Thymus (tissue), 11 donors: ENCODE data around the gene USP32. TPM values are rescaled to one million over a fixed set of nuclear protein-coding genes. Genes with fewer than 3 reads are reported as not detected.

Experiments used
- DNase-seq, 9 donors: peaks; one replicate each; pipeline ENCODE4 v3.0.0-alpha.2; 2013; ENCODE audit warnings: low spot score in 9 of 9, low read depth in 6 of 9, missing footprints in 1 of 9
- H3K27ac ChIP-seq, 2 donors: one replicate each; pipeline ENCODE4 v1.5.1; 2013; ENCODE audit warnings: control low read depth in 1 of 2, low read depth in 1 of 2, low read length in 1 of 2, mild to moderate bottlenecking in 1 of 2, moderate library complexity in 1 of 2
- H3K27me3 ChIP-seq, 2 donors: one replicate each; pipeline ENCODE4 v1.5.1; 2013; ENCODE audit warnings: low read length in 1 of 2; ENCODE audit not compliant: control insufficient read depth in 2 of 2, insufficient read depth in 1 of 2
- H3K36me3 ChIP-seq, 2 donors: one replicate each; pipeline ENCODE4 v1.5.1; 2013; ENCODE audit warnings: low read length in 1 of 2, mild to moderate bottlenecking in 1 of 2, moderate library complexity in 1 of 2; ENCODE audit not compliant: control insufficient read depth in 2 of 2, insufficient read depth in 2 of 2
- H3K4me1 ChIP-seq, 2 donors: one replicate each; pipeline ENCODE4 v1.5.1; 2013; ENCODE audit warnings: low read length in 2 of 2; ENCODE audit not compliant: control insufficient read depth in 2 of 2, insufficient read depth in 2 of 2
- H3K4me3 ChIP-seq, 2 donors: one replicate each; pipeline ENCODE4 v1.5.1; 2013; ENCODE audit warnings: low read length in 2 of 2, control low read depth in 1 of 2, mild to moderate bottlenecking in 1 of 2
- H3K9me3 ChIP-seq, 2 donors: one replicate each; pipeline ENCODE4 v1.5.1; 2013; ENCODE audit warnings: low read length in 1 of 2, mild to moderate bottlenecking in 1 of 2; ENCODE audit not compliant: control insufficient read depth in 2 of 2, insufficient read depth in 1 of 2
- WGBS: extraction: QIAGEN DNeasy Blood & Tissue Kit; methylation state at CpG from one replicate; pipeline ENCODE4 v1.1.7; 2013; 5-methylcytosine and 5-hydroxymethylcytosine counted together
- polyA plus RNA-seq: library from polyadenylated mRNA; stranded (reverse); fragments of 200-250 nt; gene quantifications from one replicate; pipeline ENCODE4 v1.2.3, GENCODE V29; 2013
- total RNA-seq: library from RNA; stranded (reverse); fragments of 120-200 nt; gene quantifications from one replicate; pipeline ENCODE4 v1.2.4, GENCODE V29; 2013
- donor health status: healthy.

The USP32 gene
- total and polyA plus RNA-seq, 2 donors = 10.0 to 26.4 TPM

- WGBS = 6% methylated on average over 81 of the region's 81 CpGs
- peaks cover 42 to 97% of the 10 kb centered on the region in 2 donors for H3K27me3 ChIP-seq
- no peak within 1 kb of the TSS for H3K27ac ChIP-seq
These were observed 242.0 kb downstream of the USP32 start, which contains the start of gene CA4 for GRCh38 chr17:60149691-60150582. CA4 (plus strand) TSS chr17:60149973; CDS start chr17:60150035, 62 bp downstream.

GRCh38 chr17:60148373-60148772 lies 243.6 kb downstream of the USP32 start:
- H3K4me3 ChIP-seq = no peak overlapping the region
- H3K27me3 ChIP-seq = peaks cover 46 to 97% of the 10 kb centered on the region in 2 donors
- H3K9me3 ChIP-seq = peaks cover 1 to 4% of the 10 kb centered on the region in 2 donors
- 68% methylated on average over 2 of the region's 2 CpGs for WGBS
- no peaks in the 10 kb centered on the region for H3K36me3 ChIP-seq
- H3K27ac ChIP-seq = no peak overlapping the region
- no peak for DNase-seq
- H3K4me1 ChIP-seq = peaks cover 2 to 4% of the 10 kb centered on the region in 2 donors

More at GRCh38 chr17:60149691-60150582, 242.0 kb downstream of the USP32 start, which contains the start of gene CA4:
- no peak for DNase-seq
- Histone ChIP-seq H3K4me1 (peaks cover 2 to 4% of the 10 kb centered on the region in 2 donors), H3K36me3 (no peaks in the 10 kb centered on the region), H3K4me3 (peak within 1 kb of the TSS in 1 of 2 donors; percentile 3), H3K9me3 (peaks cover 1 to 4% of the 10 kb centered on the region in 2 donors)

GRCh38 chr17:60147553-60148223 lies 244.2 kb downstream of the USP32 start:
- Histone ChIP-seq H3K4me3 (no peak overlapping the region), H3K27me3 (peaks cover 48 to 98% of the 10 kb centered on the region in 2 donors), H3K27ac (no peak overlapping the region), H3K9me3 (peaks cover 1 to 4% of the 10 kb centered on the region in 2 donors), H3K4me1 (peaks cover 4 to 6% of the 10 kb centered on the region in 2 donors), H3K36me3 (no peaks in the 10 kb centered on the region)
- WGBS = 92% methylated on average over 8 of the region's 8 CpGs
- no peak for DNase-seq

GRCh38 chr17:60146206-60146605 lies 245.7 kb downstream of the USP32 start:
- Histone ChIP-seq H3K4me1 (peaks cover 3 to 4% of the 10 kb centered on the region in 2 donors), H3K27me3 (peaks cover 52 to 98% of the 10 kb centered on the region in 2 donors)
- 88% methylated on average over 2 of the region's 2 CpGs for WGBS

GRCh38 chr17:60145006-60145935 lies 246.7 kb downstream of the USP32 start:
- 56% methylated on average over 17 of the region's 17 CpGs for WGBS
- no peak overlapping the region for H3K27ac ChIP-seq
- peaks cover 0 to 2% of the 10 kb centered on the region in 2 donors for H3K9me3 ChIP-seq
- H3K4me1 ChIP-seq = peaks cover 0 to 4% of the 10 kb centered on the region in 2 donors
- no peak overlapping the region for H3K4me3 ChIP-seq
- peaks cover 52 to 98% of the 10 kb centered on the region in 2 donors for H3K27me3 ChIP-seq
- no peaks in the 10 kb centered on the region for H3K36me3 ChIP-seq
- DNase-seq = no peak

More at GRCh38 chr17:60146206-60146605, 245.7 kb downstream of the USP32 start:
- H3K27ac ChIP-seq = no peak overlapping the region
- H3K36me3 ChIP-seq = no peaks in the 10 kb centered on the region
- H3K4me3 ChIP-seq = no peak overlapping the region
- H3K9me3 ChIP-seq = peaks cover 0 to 1% of the 10 kb centered on the region in 2 donors
- no peak for DNase-seq

GRCh38 chr17:60142872-60143499 lies 248.9 kb downstream of the USP32 start:
- no peak overlapping the region for H3K27ac ChIP-seq
- peaks cover 56 to 98% of the 10 kb centered on the region in 2 donors for H3K27me3 ChIP-seq
- H3K4me3 ChIP-seq = no peak overlapping the region
- peaks cover 1 to 7% of the 10 kb centered on the region in 2 donors for H3K9me3 ChIP-seq
- H3K4me1 ChIP-seq = peaks cover 0 to 13% of the 10 kb centered on the region in 2 donors
- DNase-seq = peak in 8 of 9 donors; percentile 36 to 77 (median 52)
- 10% methylated on average over 10 of the region's 10 CpGs for WGBS
- H3K36me3 ChIP-seq = no peaks in the 10 kb centered on the region

- WGBS = 13% methylated on average over 52 of the region's 52 CpGs
- Histone ChIP-seq H3K27ac (no peak overlapping the region), H3K27me3 (peaks cover 61 to 97% of the 10 kb centered on the region in 2 donors), H3K4me3 (no peak overlapping the region), H3K4me1 (peaks cover 0 to 13% of the 10 kb centered on the region in 2 donors), H3K36me3 (no peaks in the 10 kb centered on the region), H3K9me3 (peaks cover 1 to 7% of the 10 kb centered on the region in 2 donors)
- no peak for DNase-seq
These were observed 250.6 kb downstream of the USP32 start for GRCh38 chr17:60141111-60142018.
